Neural crest cell (in vitro differentiated cells): ENCODE data around the gene RPS14. TPM values are rescaled to one million over a fixed set of nuclear protein-coding genes. Genes with fewer than 3 reads are reported as not detected.

Source experiments
- DNase-seq: peaks from one replicate; pipeline ENCODE4 v3.0.0; 2021; ENCODE audit warnings: low read depth, mixed read lengths, low spot score
- H3K27ac Mint-ChIP-seq: one replicate; pipeline ENCODE4 v1.8.0; 2021; ENCODE audit warnings: mild to moderate bottlenecking, mixed read lengths; ENCODE audit not compliant: unreplicated experiment
- H3K27me3 Mint-ChIP-seq: 2 replicates; pipeline ENCODE4 v1.8.0; 2021; ENCODE audit warnings: low read depth, mild to moderate bottlenecking, mixed read lengths
- H3K36me3 Mint-ChIP-seq: 2 replicates; pipeline ENCODE4 v1.8.0; 2021; ENCODE audit warnings: low read depth, mild to moderate bottlenecking, mixed read lengths
- H3K4me1 Mint-ChIP-seq: 2 replicates; pipeline ENCODE4 v1.8.0; 2021; ENCODE audit warnings: mixed read lengths
- H3K4me3 Mint-ChIP-seq: one replicate; pipeline ENCODE4 v1.8.0; 2021; ENCODE audit warnings: mild to moderate bottlenecking, mixed read lengths
- H3K9me3 Mint-ChIP-seq: 2 replicates; pipeline ENCODE4 v1.8.0; 2021; ENCODE audit warnings: mixed read lengths
- CTCF ChIP-seq: fragments of 200-600 bp; sonication (generic); conservative IDR thresholded peaks from 2 replicates; pipeline ENCODE4 v1.5.0; 2021; ENCODE audit warnings: antibody characterized with exemption, mild to moderate bottlenecking
- total RNA-seq: library from RNA; stranded (reverse); gene quantifications from 2 replicates; pipeline ENCODE4 v1.2.1, GENCODE V29; 2021

The RPS14 gene
- total RNA-seq, 1 donor from 2014 or later, result 2,170 TPM

- Mint-ChIP-seq H3K4me3 (peak overlapping the region; percentile 96), H3K27me3 (no peaks in the 10 kb centered on the region), H3K27ac (no peak overlapping the region), H3K4me1 (peaks cover 34% of the 10 kb centered on the region), H3K9me3 (peaks cover 5% of the 10 kb centered on the region), H3K36me3 (peaks cover 35% of the 10 kb centered on the region)
- no peak for DNase-seq
- TF ChIP-seq CTCF, result no peak
These were observed 2.4 kb downstream of the RPS14 start for GRCh38 chr5:150447188-150447587.

- peaks cover 35% of the 10 kb centered on the region for H3K36me3 Mint-ChIP-seq
- peak overlapping the region; percentile 96 for H3K4me3 Mint-ChIP-seq
- H3K27me3 Mint-ChIP-seq, result no peaks in the 10 kb centered on the region
- no peak overlapping the region for H3K27ac Mint-ChIP-seq
- H3K9me3 Mint-ChIP-seq, result peaks cover 5% of the 10 kb centered on the region
- TF ChIP-seq CTCF, result no peak
- no peak for DNase-seq
- H3K4me1 Mint-ChIP-seq, result peaks cover 34% of the 10 kb centered on the region
These were observed 3.0 kb downstream of the RPS14 start for GRCh38 chr5:150446583-150446982.

- peak overlapping the region; percentile 50 for H3K27ac Mint-ChIP-seq
- no peak for TF ChIP-seq CTCF
- peak overlapping the region; percentile 96 for H3K4me3 Mint-ChIP-seq
- no peaks in the 10 kb centered on the region for H3K27me3 Mint-ChIP-seq
- DNase-seq, result no peak
- H3K36me3 Mint-ChIP-seq, result peaks cover 35% of the 10 kb centered on the region
- peaks cover 5% of the 10 kb centered on the region for H3K9me3 Mint-ChIP-seq
- H3K4me1 Mint-ChIP-seq, result peaks cover 34% of the 10 kb centered on the region
These were observed 3.5 kb downstream of the RPS14 start for GRCh38 chr5:150446088-150446487.

- Mint-ChIP-seq H3K4me1 (peaks cover 31% of the 10 kb centered on the region), H3K9me3 (no peaks in the 10 kb centered on the region), H3K36me3 (peaks cover 35% of the 10 kb centered on the region), H3K4me3 (peak overlapping the region; percentile 66), H3K27me3 (no peaks in the 10 kb centered on the region), H3K27ac (no peak overlapping the region)
- DNase-seq, result no peak
- no peak for TF ChIP-seq CTCF
These were observed 4.8 kb downstream of the RPS14 start for GRCh38 chr5:150444770-150445169.

GRCh38 chr5:150443242-150444075 is 6.1 kb downstream of the RPS14 start:
- Mint-ChIP-seq H3K27ac (no peak overlapping the region), H3K4me1 (peaks cover 25% of the 10 kb centered on the region)

More at GRCh38 chr5:150443242-150444075, 6.1 kb downstream of the RPS14 start:
- H3K9me3 Mint-ChIP-seq, result no peaks in the 10 kb centered on the region
- DNase-seq, result no peak
- peaks cover 28% of the 10 kb centered on the region for H3K36me3 Mint-ChIP-seq
- peak overlapping the region; percentile 42 for H3K4me3 Mint-ChIP-seq
- H3K27me3 Mint-ChIP-seq, result no peaks in the 10 kb centered on the region
- no peak for TF ChIP-seq CTCF
